Measurements from ENCODE around the gene TOMM7.
A peak's percentile ranks its signal among the peaks of the same experiment; 100 is the strongest.
"Not testable (repeated sequence)": the region's sequence is repeated elsewhere in the genome, so short reads cannot be mapped to it uniquely, and the experiment has no call there.

The TOMM7 gene

GRCh38 chr7:22802831-22803230 lies 19.8 kb downstream of the TOMM7 start:
- not testable (repeated sequence) for H3K27ac ChIP-seq (ENCODE audit: low read depth, low read length); H3K4me3 ChIP-seq (ENCODE audit: low read depth, low read length)

GRCh38 chr7:22802426-22802825 lies 20.2 kb downstream of the TOMM7 start:
- Histone ChIP-seq H2AFZ (ENCODE audit: low read length, unreplicated experiment) (no peak overlapping the region), H3K4me1 (ENCODE audit: control insufficient read depth, insufficient read depth, low read length, unreplicated experiment) (no peaks in the 10 kb centered on the region), H3K27me3 (ENCODE audit: insufficient read depth, low read length) (no peaks in the 10 kb centered on the region), H3K27ac (ENCODE audit: low read depth, low read length) (no peak overlapping the region), H3K36me3 (ENCODE audit: insufficient read depth, low read length) (no peaks in the 10 kb centered on the region), H3K4me3 (ENCODE audit: low read depth, low read length) (no peak overlapping the region), H3K79me2 (ENCODE audit: control insufficient read depth, insufficient read depth, low read length, unreplicated experiment) (no peaks in the 10 kb centered on the region)

More at GRCh38 chr7:22802831-22803230, 19.8 kb downstream of the TOMM7 start:
- H3K4me1 ChIP-seq (ENCODE audit: control insufficient read depth, insufficient read depth, low read length, unreplicated experiment); H2AFZ ChIP-seq (ENCODE audit: low read length, unreplicated experiment); H3K36me3 ChIP-seq (ENCODE audit: insufficient read depth, low read length); H3K79me2 ChIP-seq (ENCODE audit: control insufficient read depth, insufficient read depth, low read length, unreplicated experiment); H3K27me3 ChIP-seq (ENCODE audit: insufficient read depth, low read length): not testable (repeated sequence)

- Histone ChIP-seq H3K36me3 (ENCODE audit: insufficient read depth, low read length) (no peaks in the 10 kb centered on the region), H3K4me3 (ENCODE audit: low read depth, low read length) (no peak overlapping the region), H3K79me2 (ENCODE audit: control insufficient read depth, insufficient read depth, low read length, unreplicated experiment) (no peaks in the 10 kb centered on the region), H3K27me3 (ENCODE audit: insufficient read depth, low read length) (no peaks in the 10 kb centered on the region), H3K4me1 (ENCODE audit: control insufficient read depth, insufficient read depth, low read length, unreplicated experiment) (no peaks in the 10 kb centered on the region), H2AFZ (ENCODE audit: low read length, unreplicated experiment) (no peak overlapping the region), H3K27ac (ENCODE audit: low read depth, low read length) (no peak overlapping the region)
These were observed 20.7 kb downstream of the TOMM7 start for GRCh38 chr7:22801912-22802311.

GRCh38 chr7:22799633-22800032 lies 23.0 kb downstream of the TOMM7 start:
- Histone ChIP-seq H3K79me2 (ENCODE audit: control insufficient read depth, insufficient read depth, low read length, unreplicated experiment) (no peaks in the 10 kb centered on the region), H2AFZ (ENCODE audit: low read length, unreplicated experiment) (no peak overlapping the region), H3K27me3 (ENCODE audit: insufficient read depth, low read length) (no peaks in the 10 kb centered on the region), H3K36me3 (ENCODE audit: insufficient read depth, low read length) (no peaks in the 10 kb centered on the region), H3K4me1 (ENCODE audit: control insufficient read depth, insufficient read depth, low read length, unreplicated experiment) (no peaks in the 10 kb centered on the region), H3K27ac (ENCODE audit: low read depth, low read length) (no peak overlapping the region), H3K4me3 (ENCODE audit: low read depth, low read length) (no peak overlapping the region)

GRCh38 chr7:22793593-22794462 lies 28.8 kb downstream of the TOMM7 start:
- no peak overlapping the region for H3K27ac ChIP-seq (ENCODE audit: low read depth, low read length)
- H3K36me3 ChIP-seq (ENCODE audit: insufficient read depth, low read length): no peaks in the 10 kb centered on the region
- H3K27me3 ChIP-seq (ENCODE audit: insufficient read depth, low read length): no peaks in the 10 kb centered on the region
- peaks cover 10% of the 10 kb centered on the region for H3K4me1 ChIP-seq (ENCODE audit: control insufficient read depth, insufficient read depth, low read length, unreplicated experiment)
- no peak overlapping the region for H3K4me3 ChIP-seq (ENCODE audit: low read depth, low read length)
- H3K79me2 ChIP-seq (ENCODE audit: control insufficient read depth, insufficient read depth, low read length, unreplicated experiment): no peaks in the 10 kb centered on the region
- no peak overlapping the region for H2AFZ ChIP-seq (ENCODE audit: low read length, unreplicated experiment)

- Histone ChIP-seq H3K27me3 (ENCODE audit: insufficient read depth, low read length) (no peaks in the 10 kb centered on the region), H2AFZ (ENCODE audit: low read length, unreplicated experiment) (peak overlapping the region; percentile 59), H3K79me2 (ENCODE audit: control insufficient read depth, insufficient read depth, low read length, unreplicated experiment) (no peaks in the 10 kb centered on the region), H3K4me3 (ENCODE audit: low read depth, low read length) (peak overlapping the region; percentile 22; the same call in 1 of the 2 replicates), H3K27ac (ENCODE audit: low read depth, low read length) (peak overlapping the region; percentile 50), H3K4me1 (ENCODE audit: control insufficient read depth, insufficient read depth, low read length, unreplicated experiment) (peaks cover 10% of the 10 kb centered on the region), H3K36me3 (ENCODE audit: insufficient read depth, low read length) (no peaks in the 10 kb centered on the region)
These were observed 31.2 kb downstream of the TOMM7 start for GRCh38 chr7:22791204-22792158.

- H3K79me2 ChIP-seq (ENCODE audit: control insufficient read depth, insufficient read depth, low read length, unreplicated experiment); H3K4me1 ChIP-seq (ENCODE audit: control insufficient read depth, insufficient read depth, low read length, unreplicated experiment); H3K4me3 ChIP-seq (ENCODE audit: low read depth, low read length); H3K36me3 ChIP-seq (ENCODE audit: insufficient read depth, low read length); H2AFZ ChIP-seq (ENCODE audit: low read length, unreplicated experiment); H3K27ac ChIP-seq (ENCODE audit: low read depth, low read length); H3K27me3 ChIP-seq (ENCODE audit: insufficient read depth, low read length): not testable (repeated sequence)
These were observed 32.0 kb downstream of the TOMM7 start for GRCh38 chr7:22790640-22791039.

GRCh38 chr7:22787951-22788350 lies 34.7 kb downstream of the TOMM7 start:
- Histone ChIP-seq H3K27me3 (ENCODE audit: insufficient read depth, low read length) (no peaks in the 10 kb centered on the region), H3K27ac (ENCODE audit: low read depth, low read length) (no peak overlapping the region), H3K79me2 (ENCODE audit: control insufficient read depth, insufficient read depth, low read length, unreplicated experiment) (no peaks in the 10 kb centered on the region), H3K36me3 (ENCODE audit: insufficient read depth, low read length) (no peaks in the 10 kb centered on the region), H3K4me1 (ENCODE audit: control insufficient read depth, insufficient read depth, low read length, unreplicated experiment) (peaks cover 10% of the 10 kb centered on the region), H2AFZ (ENCODE audit: low read length, unreplicated experiment) (no peak overlapping the region), H3K4me3 (ENCODE audit: low read depth, low read length) (no peak overlapping the region)

- Histone ChIP-seq H3K36me3 (ENCODE audit: insufficient read depth, low read length) (no peaks in the 10 kb centered on the region), H3K4me3 (ENCODE audit: low read depth, low read length) (no peak overlapping the region), H3K27ac (ENCODE audit: low read depth, low read length) (no peak overlapping the region), H2AFZ (ENCODE audit: low read length, unreplicated experiment) (no peak overlapping the region), H3K4me1 (ENCODE audit: control insufficient read depth, insufficient read depth, low read length, unreplicated experiment) (peaks cover 13% of the 10 kb centered on the region), H3K27me3 (ENCODE audit: insufficient read depth, low read length) (no peaks in the 10 kb centered on the region), H3K79me2 (ENCODE audit: control insufficient read depth, insufficient read depth, low read length, unreplicated experiment) (no peaks in the 10 kb centered on the region)
These were observed 36.2 kb downstream of the TOMM7 start for GRCh38 chr7:22786290-22786932.

GRCh38 chr7:22784346-22784745 lies 38.3 kb downstream of the TOMM7 start:
- Histone ChIP-seq H3K27ac (ENCODE audit: low read depth, low read length) (no peak overlapping the region), H3K4me1 (ENCODE audit: control insufficient read depth, insufficient read depth, low read length, unreplicated experiment) (peaks cover 28% of the 10 kb centered on the region), H3K36me3 (ENCODE audit: insufficient read depth, low read length) (no peaks in the 10 kb centered on the region), H3K4me3 (ENCODE audit: low read depth, low read length) (no peak overlapping the region), H3K79me2 (ENCODE audit: control insufficient read depth, insufficient read depth, low read length, unreplicated experiment) (no peaks in the 10 kb centered on the region), H2AFZ (ENCODE audit: low read length, unreplicated experiment) (no peak overlapping the region), H3K27me3 (ENCODE audit: insufficient read depth, low read length) (no peaks in the 10 kb centered on the region)
